Stromal cell of bone marrow (primary cell): ENCODE results near the gene CTNNA3.

ENCODE experiments used
- DNase-seq: peaks from one replicate; pipeline ENCODE4 v3.0.0-alpha.2; 2012; ENCODE audit warnings: low read depth

The CTNNA3 gene

DNA sequence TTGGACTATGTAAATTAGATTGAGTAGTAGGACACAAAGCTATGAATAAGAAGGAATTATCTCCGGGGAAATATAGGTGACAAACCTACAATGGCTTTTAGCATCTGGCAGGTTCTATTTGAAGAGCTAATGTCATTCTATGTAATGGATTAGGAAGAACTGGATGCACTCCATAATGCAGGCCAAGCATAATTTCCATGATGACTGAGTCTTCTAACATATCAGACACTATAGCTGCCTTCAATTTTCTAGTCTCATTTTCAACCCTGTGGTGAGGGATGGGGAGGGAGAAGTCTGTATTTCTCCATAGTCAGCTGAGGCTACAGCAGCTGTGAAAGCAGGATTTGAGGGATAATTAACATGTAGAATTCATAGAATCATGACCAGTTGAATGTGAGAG, 1160.6 kb downstream of the CTNNA3 start:
- DNase-seq: no peak

DNA sequence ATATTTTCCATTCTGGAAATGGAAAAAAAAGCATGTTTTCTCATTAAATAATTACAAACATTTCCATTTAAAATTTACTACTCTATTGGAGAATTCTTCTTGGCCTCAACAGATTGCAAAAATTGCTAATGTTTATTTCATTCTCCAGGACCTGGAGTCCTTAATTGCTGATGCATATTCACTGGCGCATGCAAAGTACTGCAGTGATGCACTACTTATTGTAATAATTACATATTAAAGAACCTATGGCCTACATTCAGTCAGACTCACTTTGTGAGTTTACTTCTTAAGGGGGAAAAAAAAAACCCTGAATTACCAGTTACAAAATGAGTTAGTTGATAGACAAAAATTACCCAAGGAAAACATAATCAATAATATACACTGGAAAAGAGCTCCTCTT, 1161.1 kb downstream of the CTNNA3 start:
- no peak for DNase-seq

GRCh38 chr10:66521506-66521905, 1174.5 kb downstream of the CTNNA3 start:
- DNase-seq: no peak

DNA sequence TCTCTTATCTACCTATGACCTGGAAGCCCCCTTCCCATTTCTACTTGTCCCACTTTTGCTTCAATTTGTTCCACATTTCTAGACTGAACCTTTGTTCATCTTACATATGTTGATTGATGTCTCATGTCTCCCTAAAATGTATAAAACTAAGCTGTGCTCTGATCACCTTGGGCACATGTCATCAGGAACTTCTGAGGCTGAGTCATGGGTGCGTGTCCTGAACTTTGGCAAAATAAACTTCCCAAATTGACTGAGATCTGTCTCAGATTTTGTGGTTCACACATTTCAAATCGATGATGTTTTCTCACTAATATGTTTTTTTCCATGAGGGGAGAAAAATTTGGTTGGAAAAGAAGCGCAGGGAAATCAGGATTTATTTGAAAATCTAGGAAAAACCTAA, 1176.4 kb downstream of the CTNNA3 start:
- DNase-seq: no peak

- DNase-seq: no peak
Measured at GRCh38 chr10:66514666-66515065, 1181.3 kb downstream of the CTNNA3 start.

DNA sequence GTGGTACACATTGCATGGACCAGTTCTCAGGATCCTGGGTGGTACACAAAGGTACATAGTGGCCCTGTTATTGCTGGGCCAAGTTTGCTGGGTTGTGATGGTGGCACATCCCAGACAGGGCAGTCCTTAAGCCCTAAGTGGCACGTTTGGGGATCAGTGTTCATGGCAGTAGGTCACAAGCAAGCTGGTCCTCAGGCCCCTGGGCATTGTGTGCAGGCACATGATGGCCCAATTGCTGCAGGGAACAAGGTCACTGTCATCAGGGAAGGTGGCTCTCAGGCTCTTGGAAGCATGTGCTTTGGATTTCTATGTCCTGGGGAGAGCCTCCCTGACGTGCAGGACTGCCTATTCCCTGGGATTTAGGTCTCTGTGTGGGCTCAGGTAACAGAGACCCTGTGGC, 1182.5 kb downstream of the CTNNA3 start:
- DNase-seq: no peak

GRCh38 chr10:66505003-66505657, 1190.9 kb downstream of the CTNNA3 start:
- no peak for DNase-seq

- no peak for DNase-seq
Measured at GRCh38 chr10:66501356-66501755, 1194.6 kb downstream of the CTNNA3 start.

DNA sequence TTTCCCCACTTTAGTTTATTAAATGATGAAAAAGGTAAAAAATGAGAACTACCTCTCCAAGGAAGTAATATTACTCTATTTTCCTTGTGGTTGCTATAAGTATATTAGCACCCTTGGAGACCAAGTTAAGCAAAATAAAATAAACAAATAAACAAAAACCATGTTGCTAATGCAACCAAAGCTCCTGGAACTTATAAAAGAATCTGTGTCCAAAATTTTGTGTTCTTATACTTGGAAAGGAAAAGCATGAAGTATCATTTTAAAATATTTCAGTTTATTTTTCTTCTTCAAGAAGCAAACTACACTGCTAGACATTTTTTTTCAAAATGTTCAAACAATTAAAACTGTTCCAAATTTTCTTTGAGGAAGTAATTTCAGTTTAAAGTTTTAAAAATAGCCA, 1212.0 kb downstream of the CTNNA3 start:
- no peak for DNase-seq

DNA sequence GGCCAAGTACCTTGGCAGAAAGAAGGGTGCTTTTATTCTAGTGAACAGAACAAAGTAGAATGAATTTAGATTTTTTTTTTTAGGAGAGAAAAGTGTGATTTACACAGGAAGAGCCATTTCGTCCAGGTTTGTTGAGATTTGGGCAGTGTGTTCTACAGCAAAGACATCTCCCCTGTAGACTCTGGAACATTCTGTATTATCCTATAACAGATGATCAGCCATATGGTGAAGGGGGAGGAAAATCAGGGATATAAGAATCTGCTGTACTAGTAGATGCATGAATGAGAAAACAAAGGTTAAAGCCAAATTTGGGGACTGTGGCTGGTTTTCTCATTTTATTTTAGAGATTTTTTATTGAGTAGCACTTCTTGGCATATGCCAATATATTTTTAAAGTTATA, 1223.8 kb downstream of the CTNNA3 start:
- no peak for DNase-seq

- no peak for DNase-seq
Measured at GRCh38 chr10:66467042-66467441, 1229.0 kb downstream of the CTNNA3 start.

DNA sequence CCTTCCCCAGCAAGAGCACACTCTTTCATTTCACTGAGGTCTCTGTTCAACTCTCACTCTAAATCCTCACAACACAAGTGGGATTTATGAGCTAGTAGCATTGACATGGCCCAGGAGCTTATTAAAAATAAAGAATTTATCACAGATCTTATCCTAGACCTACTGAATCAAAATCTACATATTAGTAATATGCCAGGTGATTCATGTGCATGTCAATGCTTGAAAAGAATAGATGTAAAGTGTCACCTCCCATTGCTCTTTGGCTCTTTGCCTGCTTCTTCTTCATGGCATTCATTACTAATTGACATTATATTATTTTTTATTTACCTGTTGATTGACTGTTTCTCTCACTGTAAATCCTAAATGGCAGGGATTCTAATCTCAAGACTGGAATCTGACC, 1229.4 kb downstream of the CTNNA3 start:
- DNase-seq: no peak

DNA sequence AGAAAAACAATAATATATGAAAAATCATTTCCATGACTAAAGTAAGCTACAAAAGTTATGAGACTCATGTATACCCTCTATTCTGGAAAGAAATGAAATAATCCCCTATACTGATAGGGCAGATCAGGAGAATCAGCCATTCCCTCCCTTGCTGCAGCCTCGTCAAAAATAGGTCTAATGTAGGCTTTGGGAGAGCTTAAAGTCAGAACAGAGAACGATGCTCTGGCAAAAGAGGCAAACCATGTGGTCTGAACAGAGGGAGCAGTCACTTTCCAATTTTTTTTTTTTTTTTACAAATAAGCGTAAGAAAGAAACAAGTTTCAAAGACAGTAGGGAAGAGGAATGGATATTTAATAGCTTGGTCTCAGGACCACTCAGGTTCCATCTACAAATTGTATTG, 1232.4 kb downstream of the CTNNA3 start:
- DNase-seq: no peak

- no peak for DNase-seq
Measured at GRCh38 chr10:66457629-66458028, 1238.4 kb downstream of the CTNNA3 start.

- no peak for DNase-seq
Measured at GRCh38 chr10:66455304-66455703, 1240.7 kb downstream of the CTNNA3 start.

GRCh38 chr10:66440568-66440967, 1255.4 kb downstream of the CTNNA3 start:
- no peak for DNase-seq

- DNase-seq: no peak
Measured at GRCh38 chr10:66414943-66415342, 1281.1 kb downstream of the CTNNA3 start.

DNA sequence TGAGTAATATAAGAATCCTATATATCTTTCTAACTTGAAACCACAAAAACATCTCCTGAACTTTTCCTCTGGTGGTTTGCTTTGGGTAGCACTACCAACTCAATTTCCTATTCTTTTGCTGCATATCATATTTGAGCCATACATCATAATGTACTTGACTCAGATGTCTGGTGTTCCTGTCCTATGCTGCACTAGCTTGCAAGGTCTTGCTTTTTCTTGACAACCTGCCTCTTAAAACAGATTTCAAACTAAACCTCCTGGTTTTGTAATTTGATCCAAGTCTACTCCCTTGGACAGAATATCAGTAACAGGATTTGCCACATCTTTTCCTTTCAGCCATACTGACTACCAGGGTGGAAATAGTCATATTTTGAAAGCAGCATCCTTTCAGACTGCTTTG, 1290.4 kb downstream of the CTNNA3 start:
- no peak for DNase-seq

GRCh38 chr10:66398669-66399068, 1297.3 kb downstream of the CTNNA3 start:
- no peak for DNase-seq

DNA sequence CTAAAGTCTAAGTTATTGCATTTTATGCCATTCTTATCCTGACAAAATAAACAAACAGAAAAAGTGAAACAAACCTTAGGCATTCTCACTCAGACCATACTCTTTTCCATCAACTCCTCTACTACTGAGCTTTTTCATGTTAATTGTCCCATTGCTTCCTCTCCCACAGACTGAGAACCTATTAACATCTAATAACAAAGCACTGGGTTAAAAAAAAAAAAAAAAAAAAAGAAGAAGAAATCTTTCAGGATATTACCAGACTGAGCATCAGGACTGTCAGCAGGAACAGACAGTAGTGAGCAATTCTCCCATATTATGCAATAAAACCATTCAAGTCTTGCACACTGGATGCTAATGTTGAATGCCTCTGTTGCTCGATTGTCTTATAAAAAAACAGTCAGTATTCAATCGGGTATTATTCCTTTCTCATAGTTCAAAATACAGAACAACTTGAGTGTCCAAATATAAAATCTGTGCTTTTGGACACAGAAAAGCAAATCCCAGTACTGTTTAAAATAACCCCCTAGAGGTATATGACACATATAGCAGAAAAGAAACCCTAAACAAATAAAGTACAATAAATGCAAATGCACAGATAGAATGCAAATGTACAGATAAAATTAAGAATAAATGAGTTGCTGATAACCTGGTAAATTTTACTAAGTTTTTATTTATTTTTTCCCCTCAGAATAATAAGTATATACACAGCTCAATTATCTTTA, 1301.5 kb downstream of the CTNNA3 start:
- DNase-seq: no peak

GRCh38 chr10:66390926-66391325, 1305.1 kb downstream of the CTNNA3 start:
- DNase-seq: no peak

DNA sequence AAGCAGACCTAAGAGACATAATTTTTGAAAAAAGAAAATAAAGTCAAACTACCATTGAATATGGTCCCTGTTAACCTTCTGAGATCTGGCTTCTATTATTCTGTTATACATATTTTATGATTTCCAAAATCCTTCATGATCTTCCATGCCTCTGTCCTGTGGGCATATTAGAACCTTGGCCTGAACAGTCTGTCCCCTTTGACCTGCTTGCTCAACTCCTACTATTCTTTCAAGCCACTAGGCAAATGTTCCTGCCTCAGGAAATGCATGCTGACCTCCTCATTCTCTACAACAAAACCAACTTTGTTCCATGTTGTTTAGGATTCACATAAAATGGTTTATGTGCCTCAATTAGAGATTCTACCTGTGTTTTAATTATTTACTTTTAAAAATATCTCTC, 1315.0 kb downstream of the CTNNA3 start:
- DNase-seq: no peak

- no peak for DNase-seq
Measured at GRCh38 chr10:66378117-66378876, 1317.7 kb downstream of the CTNNA3 start.
